Adrenal gland (tissue), 5 donors: ENCODE results near the gene KCNH8.

Source experiments
- CTCF ChIP-seq, 6 experiments: fragments of 450-650 bp in 4 of 6; fragments of 200-600 bp in 2 of 6; sonication (generic) in 1 of 6; IDR thresholded peaks; 1 replicate in 5 of 6; 2 replicates in 1 of 6; pipeline versions ENCODE4 v1.5.1 to v1.8.0; 2016 to 2021; ENCODE audit warnings: antibody characterized with exemption in 6 of 6, mild to moderate bottlenecking in 2 of 6, moderate library complexity in 1 of 6
- POLR2A ChIP-seq, 2 donors: fragments of 450-650 bp; IDR thresholded peaks; one replicate each; pipeline ENCODE4 v1.6.1; 2017; ENCODE audit warnings: antibody characterized with exemption in 2 of 2, mild to moderate bottlenecking in 2 of 2, moderate library complexity in 1 of 2
- donor health status: DM: no; HTN: no; CAD: no.

- TF ChIP-seq CTCF (IDR thresholded peaks at IDR 0.05) (no peak), POLR2A (IDR thresholded peaks at IDR 0.05) (no peak)
These were observed 44.8 kb upstream of the KCNH8 start for GRCh38 chr3:19103510-19103909.
